ENCODE data around the gene GTF3C5. TPM values are rescaled to one million over a fixed set of nuclear protein-coding genes. Genes with fewer than 3 reads are reported as not detected.
A peak's percentile ranks its signal among the peaks of the same experiment; 100 is the strongest.

GTF3C5 gene
- total and polyA plus RNA-seq, 9 of the 15 experiments (the other 6 are each of a cell fraction or from before 2014, with no cell fraction given), result 3.8 to 118 (median 83.7) TPM

GRCh38 chr9:133029994-133030316 lies 842 bp upstream of the GTF3C5 start (continued):
- TF ChIP-seq, protein P1, sequence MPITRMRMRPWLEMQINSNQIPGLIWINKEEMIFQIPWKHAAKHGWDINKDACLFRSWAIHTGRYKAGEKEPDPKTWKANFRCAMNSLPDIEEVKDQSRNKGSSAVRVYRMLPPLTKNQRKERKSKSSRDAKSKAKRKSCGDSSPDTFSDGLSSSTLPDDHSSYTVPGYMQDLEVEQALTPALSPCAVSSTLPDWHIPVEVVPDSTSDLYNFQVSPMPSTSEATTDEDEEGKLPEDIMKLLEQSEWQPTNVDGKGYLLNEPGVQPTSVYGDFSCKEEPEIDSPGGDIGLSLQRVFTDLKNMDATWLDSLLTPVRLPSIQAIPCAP (CRISPR knock-in tag; IDR thresholded peaks at IDR 0.05; ENCODE audit: borderline replicate concordance), result no peak
- no peak for TF ChIP-seq POLR2H (tag; IDR thresholded peaks at IDR 0.05; ENCODE audit: low read depth)
- TF ChIP-seq ZBTB7A (IDR thresholded peaks at IDR 0.05; ENCODE audit: borderline replicate concordance, control insufficient read depth, low read depth, low read length), result peak; percentile 39; the same call in 1 of the 2 replicates
- TF ChIP-seq ZNF75A (CRISPR knock-in tag; IDR thresholded peaks at IDR 0.05), result no peak
- no peak for TF ChIP-seq ZNF12 (CRISPR knock-in tag; IDR thresholded peaks at IDR 0.05)
- TF ChIP-seq ZNF561 (CRISPR knock-in tag; conservative IDR thresholded peaks at IDR 0.05), result no peak
- no peak for TF ChIP-seq ZNF175 (CRISPR knock-in tag; IDR thresholded peaks at IDR 0.05; ENCODE audit: low read depth)
- TF ChIP-seq RBBP5 (IDR thresholded peaks at IDR 0.05; ENCODE audit: borderline replicate concordance, insufficient read depth, low read length, poor library complexity, severe bottlenecking), result no peak
- no peak for TF ChIP-seq ZKSCAN3 (CRISPR knock-in tag; IDR thresholded peaks at IDR 0.05)
- TF ChIP-seq MTA3 (IDR thresholded peaks at IDR 0.05; ENCODE audit: borderline replicate concordance), result 0 out of 2 replicates have a peak, but pooled peaks have one; percentile 22
- TF ChIP-seq, protein P2, sequence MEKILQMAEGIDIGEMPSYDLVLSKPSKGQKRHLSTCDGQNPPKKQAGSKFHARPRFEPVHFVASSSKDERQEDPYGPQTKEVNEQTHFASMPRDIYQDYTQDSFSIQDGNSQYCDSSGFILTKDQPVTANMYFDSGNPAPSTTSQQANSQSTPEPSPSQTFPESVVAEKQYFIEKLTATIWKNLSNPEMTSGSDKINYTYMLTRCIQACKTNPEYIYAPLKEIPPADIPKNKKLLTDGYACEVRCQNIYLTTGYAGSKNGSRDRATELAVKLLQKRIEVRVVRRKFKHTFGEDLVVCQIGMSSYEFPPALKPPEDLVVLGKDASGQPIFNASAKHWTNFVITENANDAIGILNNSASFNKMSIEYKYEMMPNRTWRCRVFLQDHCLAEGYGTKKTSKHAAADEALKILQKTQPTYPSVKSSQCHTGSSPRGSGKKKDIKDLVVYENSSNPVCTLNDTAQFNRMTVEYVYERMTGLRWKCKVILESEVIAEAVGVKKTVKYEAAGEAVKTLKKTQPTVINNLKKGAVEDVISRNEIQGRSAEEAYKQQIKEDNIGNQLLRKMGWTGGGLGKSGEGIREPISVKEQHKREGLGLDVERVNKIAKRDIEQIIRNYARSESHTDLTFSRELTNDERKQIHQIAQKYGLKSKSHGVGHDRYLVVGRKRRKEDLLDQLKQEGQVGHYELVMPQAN (IDR thresholded peaks at IDR 0.05; ENCODE audit: borderline replicate concordance), result peak; percentile 40; the same call in 1 of the 2 replicates
- TF ChIP-seq TEAD1 (CRISPR knock-in tag; IDR thresholded peaks at IDR 0.05), result 0 out of 4 replicates have a peak, but pooled peaks of 1 of the 2 experiments have one; percentile 33
- TF ChIP-seq RB1 (IDR thresholded peaks at IDR 0.05; ENCODE audit: low read depth), result 0 out of 2 replicates have a peak, but pooled peaks have one; percentile 7
- TF ChIP-seq HDAC3 (IDR thresholded peaks at IDR 0.05; ENCODE audit: borderline replicate concordance, partially characterized antibody), result no peak
- TF ChIP-seq E2F3 (CRISPR knock-in tag; IDR thresholded peaks at IDR 0.05), result 0 out of 2 replicates have a peak, but pooled peaks have one; percentile 54
- no peak for TF ChIP-seq TOE1 (IDR thresholded peaks at IDR 0.05; ENCODE audit: borderline replicate concordance)
- TF ChIP-seq TOE1 (CRISPR knock-in tag; IDR thresholded peaks at IDR 0.05; ENCODE audit: borderline replicate concordance, low read depth), result no peak
- TF ChIP-seq ZFP36 (IDR thresholded peaks at IDR 0.05; ENCODE audit: low read depth, low read length, partially characterized antibody), result no peak
- TF ChIP-seq ZNF212 (CRISPR knock-in tag; IDR thresholded peaks at IDR 0.05), result no peak
- TF ChIP-seq NFYB (IDR thresholded peaks at IDR 0.05; ENCODE audit: extremely low read depth, insufficient read length), result no peak
- no peak for TF ChIP-seq SAFB2 (IDR thresholded peaks at IDR 0.05; ENCODE audit: borderline replicate concordance, low read depth, low read length, severe bottlenecking)
- no peak for TF ChIP-seq ILF3 (IDR thresholded peaks at IDR 0.05; ENCODE audit: borderline replicate concordance)
- no peak for TF ChIP-seq POU5F1 (IDR thresholded peaks at IDR 0.05; ENCODE audit: borderline replicate concordance, low read depth, low read length, partially characterized antibody)
